ENCODE results near the gene KRTAP29-1. TPM values are rescaled to one million over a fixed set of nuclear protein-coding genes. Genes with fewer than 3 reads are reported as not detected.
A peak's percentile ranks its signal among the peaks of the same experiment; 100 is the strongest.

The KRTAP29-1 gene
- total RNA-seq, 3 donors from 2014 or later = not detected

GRCh38 chr17:41326173-41327145 is 23.8 kb upstream of the KRTAP29-1 start:
- intact Hi-C loops (cut with DNase I; ENCODE audit: low total_unique reads) = no loop called here

GRCh38 chr17:41325611-41326010 is 23.0 kb upstream of the KRTAP29-1 start:
- intact Hi-C loops (cut with DNase I; ENCODE audit: low total_unique reads) = no loop called here
- peaks cover 0 to 2% of the 10 kb centered on the region in 2 donors for H3K9me3 ChIP-seq
- TF ChIP-seq POLR2A (IDR thresholded peaks at IDR 0.05) = no peak
- no peak for TF ChIP-seq POLR2AphosphoS5 (IDR thresholded peaks at IDR 0.05)
- TF ChIP-seq CTCF (IDR thresholded peaks at IDR 0.05) = no peak
- H3K4me3 ChIP-seq = no peak overlapping the region
- no peak overlapping the region for H3K27ac ChIP-seq
- no peak for DNase-seq (ENCODE audit: low spot score in 2 of 2)
- no peaks in the 10 kb centered on the region for H3K36me3 ChIP-seq
- H3K27me3 ChIP-seq = no peaks in the 10 kb centered on the region
- H3K4me1 ChIP-seq = no peaks in the 10 kb centered on the region

More at GRCh38 chr17:41326173-41327145, 23.8 kb upstream of the KRTAP29-1 start:
- no peak overlapping the region for H3K4me3 ChIP-seq
- DNase-seq (ENCODE audit: low spot score in 2 of 2) = no peak
- no peaks in the 10 kb centered on the region for H3K27me3 ChIP-seq
- no peaks in the 10 kb centered on the region for H3K4me1 ChIP-seq
- H3K36me3 ChIP-seq = no peaks in the 10 kb centered on the region
- no peak for TF ChIP-seq CTCF (IDR thresholded peaks at IDR 0.05)
- TF ChIP-seq POLR2AphosphoS5 (IDR thresholded peaks at IDR 0.05) = no peak
- TF ChIP-seq POLR2A (IDR thresholded peaks at IDR 0.05) = no peak
- no peaks in the 10 kb centered on the region for H3K9me3 ChIP-seq
- H3K27ac ChIP-seq = no peak overlapping the region

- no peak for TF ChIP-seq POLR2AphosphoS5 (IDR thresholded peaks at IDR 0.05)
- no peak for TF ChIP-seq POLR2A (IDR thresholded peaks at IDR 0.05)
- TF ChIP-seq CTCF (IDR thresholded peaks at IDR 0.05) = no peak
- H3K27ac ChIP-seq = no peak overlapping the region
- no peak for DNase-seq (ENCODE audit: low spot score in 2 of 2)
- H3K9me3 ChIP-seq = peaks cover 0 to 7% of the 10 kb centered on the region in 2 donors
- H3K36me3 ChIP-seq = no peaks in the 10 kb centered on the region
- intact Hi-C loops (cut with DNase I; ENCODE audit: low total_unique reads) = no loop called here
- H3K27me3 ChIP-seq = no peaks in the 10 kb centered on the region
- no peaks in the 10 kb centered on the region for H3K4me1 ChIP-seq
- H3K4me3 ChIP-seq = no peak overlapping the region
Observed at GRCh38 chr17:41325126-41325525, 22.5 kb upstream of the KRTAP29-1 start.

DNA sequence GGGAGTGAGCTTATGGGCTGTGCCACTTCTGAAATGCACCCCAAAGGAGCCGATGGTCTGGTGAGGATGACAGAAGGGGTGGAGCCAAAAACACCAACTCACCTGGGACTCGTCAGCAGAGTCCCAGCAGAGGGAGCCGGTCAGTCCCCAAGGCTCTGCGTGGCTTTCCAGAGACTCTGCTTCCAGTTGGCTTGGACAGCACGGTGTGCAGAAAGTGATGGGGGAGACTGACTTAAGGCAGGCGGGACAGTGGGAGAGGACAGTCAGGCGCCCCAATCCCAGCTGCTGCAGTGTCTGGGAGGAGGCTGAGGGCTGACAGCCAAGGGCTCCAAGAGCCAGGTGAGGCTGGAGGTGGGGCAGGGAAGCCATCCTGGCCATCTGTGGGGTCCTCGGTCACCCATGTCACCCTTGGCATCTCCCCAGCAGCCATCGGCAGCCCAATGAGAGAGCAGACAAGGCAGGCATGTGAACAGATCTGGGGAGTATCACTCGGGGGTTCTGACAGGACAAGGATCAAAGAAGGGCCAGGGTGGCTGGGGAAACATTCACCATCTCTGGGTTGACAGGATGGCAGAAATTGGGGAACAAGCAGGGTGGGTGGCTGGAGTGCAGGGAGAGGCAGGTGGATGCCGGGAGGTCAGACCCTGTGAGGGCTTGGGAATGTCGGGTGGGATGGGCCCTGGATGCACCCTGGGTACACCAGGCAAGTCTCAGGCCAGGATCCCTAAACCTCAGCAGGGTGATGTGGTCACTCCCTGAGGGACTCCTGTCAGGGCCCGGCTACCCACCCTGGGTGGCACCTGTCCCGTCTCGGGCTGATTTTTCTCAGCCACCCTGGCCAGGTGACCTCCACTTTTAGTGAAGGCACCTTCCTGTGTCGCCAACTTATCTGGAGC is 21.8 kb upstream of the KRTAP29-1 start:
- Histone ChIP-seq H3K27ac (peak overlapping the region in 1 of 2 donors; percentile 50), H3K4me3 (no peak overlapping the region), H3K4me1 (no peaks in the 10 kb centered on the region), H3K27me3 (no peaks in the 10 kb centered on the region), H3K36me3 (no peaks in the 10 kb centered on the region), H3K9me3 (peaks cover 0 to 12% of the 10 kb centered on the region in 2 donors)
- intact Hi-C loops (cut with DNase I; ENCODE audit: low total_unique reads) = no loop called here
- peak in 1 of 2 donors; percentile 66 for DNase-seq (ENCODE audit: low spot score in 2 of 2)
- TF ChIP-seq CTCF (IDR thresholded peaks at IDR 0.05) (peak in 2 of 3 donors; percentile 31 to 58), POLR2A (IDR thresholded peaks at IDR 0.05) (no peak)
